ENCODE results near the gene FAM120AOS.

FAM120AOS gene

DNA sequence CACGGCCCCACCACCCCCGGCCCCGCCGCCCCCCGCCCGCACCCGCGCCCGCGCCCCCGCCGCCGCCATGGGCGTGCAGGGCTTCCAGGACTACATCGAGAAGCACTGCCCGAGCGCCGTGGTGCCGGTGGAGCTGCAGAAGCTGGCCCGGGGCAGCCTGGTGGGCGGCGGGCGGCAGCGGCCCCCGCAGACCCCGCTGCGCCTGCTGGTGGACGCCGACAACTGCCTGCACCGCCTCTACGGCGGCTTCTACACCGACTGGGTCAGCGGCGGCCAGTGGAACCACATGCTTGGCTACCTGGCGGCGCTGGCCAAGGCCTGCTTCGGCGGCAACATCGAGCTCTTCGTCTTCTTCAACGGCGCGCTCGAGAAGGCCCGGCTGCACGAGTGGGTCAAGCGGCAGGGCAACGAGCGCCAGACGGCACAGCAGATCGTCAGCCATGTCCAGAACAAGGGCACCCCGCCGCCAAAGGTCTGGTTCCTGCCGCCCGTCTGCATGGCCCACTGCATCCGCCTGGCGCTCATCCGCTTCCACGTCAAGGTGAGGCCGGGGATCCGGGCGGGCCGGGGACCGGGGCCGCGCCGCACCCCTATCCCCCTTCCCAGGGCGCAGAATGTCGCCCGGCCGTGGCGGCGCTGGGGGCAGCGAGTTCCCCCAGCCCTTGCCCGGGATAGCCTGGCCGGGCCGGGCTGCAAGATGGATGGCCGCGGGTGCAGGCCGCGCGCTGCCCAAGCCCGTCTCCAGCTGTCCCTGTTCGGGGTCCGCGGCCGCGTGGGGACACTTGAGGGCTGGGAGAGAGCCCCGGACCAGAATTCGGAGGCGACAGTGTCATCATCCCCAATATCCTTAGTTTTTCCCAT lies 1.3 kb downstream of the FAM120AOS start (continued):
- no peak for TF ChIP-seq PRDM4 (tag by site-specific recombination; IDR thresholded peaks at IDR 0.05)
- TF ChIP-seq ZFP37 (tag by site-specific recombination; IDR thresholded peaks at IDR 0.05), result 0 out of 2 replicates have a peak, but pooled peaks have one; percentile 64
- no peak for TF ChIP-seq ZNF223 (tag by site-specific recombination; IDR thresholded peaks at IDR 0.05)
- TF ChIP-seq ZNF146 (tag by site-specific recombination; IDR thresholded peaks at IDR 0.05), result no peak
- TF ChIP-seq ZNF843 (tag by site-specific recombination; IDR thresholded peaks at IDR 0.05), result no peak
- no peak for TF ChIP-seq SETDB1 (IDR thresholded peaks at IDR 0.05; ENCODE audit: insufficient read length, low read length)
- peak; percentile 66 for TF ChIP-seq ZFHX2 (tag by site-specific recombination; conservative IDR thresholded peaks at IDR 0.05)
- TF ChIP-seq ZBTB1 (tag by site-specific recombination; IDR thresholded peaks at IDR 0.05), result no peak
- TF ChIP-seq ZBTB49 (tag by site-specific recombination; IDR thresholded peaks at IDR 0.05; ENCODE audit: low read depth), result no peak
- no peak for TF ChIP-seq GLIS1 (tag by site-specific recombination; IDR thresholded peaks at IDR 0.05)
- no peak for TF ChIP-seq ZNF654 (tag by site-specific recombination; IDR thresholded peaks at IDR 0.05; ENCODE audit: low read depth)
- no peak for TF ChIP-seq ZNF48 (tag by site-specific recombination; IDR thresholded peaks at IDR 0.05)
- TF ChIP-seq ZNF366 (tag by site-specific recombination; conservative IDR thresholded peaks at IDR 0.05), result no peak
- no peak for TF ChIP-seq ZNF792 (tag by site-specific recombination; IDR thresholded peaks at IDR 0.05)
- TF ChIP-seq ZNF121 (tag by site-specific recombination; IDR thresholded peaks at IDR 0.05), result no peak
- TF ChIP-seq MZF1 (tag by site-specific recombination; IDR thresholded peaks at IDR 0.05; ENCODE audit: borderline replicate concordance), result no peak
- TF ChIP-seq SCRT2 (tag by site-specific recombination; IDR thresholded peaks at IDR 0.05), result no peak
- TF ChIP-seq ZNF175 (tag by site-specific recombination; IDR thresholded peaks at IDR 0.05), result no peak
- no peak for TF ChIP-seq ZNF521 (tag by site-specific recombination; IDR thresholded peaks at IDR 0.05)
- TF ChIP-seq WT1 (tag by site-specific recombination; IDR thresholded peaks at IDR 0.05), result no peak
- TF ChIP-seq, protein P1, sequence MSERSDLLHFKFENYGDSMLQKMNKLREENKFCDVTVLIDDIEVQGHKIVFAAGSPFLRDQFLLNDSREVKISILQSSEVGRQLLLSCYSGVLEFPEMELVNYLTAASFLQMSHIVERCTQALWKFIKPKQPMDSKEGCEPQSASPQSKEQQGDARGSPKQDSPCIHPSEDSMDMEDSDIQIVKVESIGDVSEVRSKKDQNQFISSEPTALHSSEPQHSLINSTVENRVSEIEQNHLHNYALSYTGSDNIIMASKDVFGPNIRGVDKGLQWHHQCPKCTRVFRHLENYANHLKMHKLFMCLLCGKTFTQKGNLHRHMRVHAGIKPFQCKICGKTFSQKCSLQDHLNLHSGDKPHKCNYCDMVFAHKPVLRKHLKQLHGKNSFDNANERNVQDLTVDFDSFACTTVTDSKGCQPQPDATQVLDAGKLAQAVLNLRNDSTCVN (tag by site-specific recombination; optimal IDR thresholded peaks at IDR 0.05), result peak; percentile 73
- TF ChIP-seq ZNF274 (IDR thresholded peaks at IDR 0.05; ENCODE audit: low read length), result no peak
- TF ChIP-seq ZNF274 (tag by site-specific recombination; IDR thresholded peaks at IDR 0.05; ENCODE audit: borderline replicate concordance), result no peak
- no peak for TF ChIP-seq ZNF791 (tag by site-specific recombination; IDR thresholded peaks at IDR 0.05)
- no peak for TF ChIP-seq MEIS1 (CRISPR knock-in tag; IDR thresholded peaks at IDR 0.05; ENCODE audit: borderline replicate concordance)
- no peak for TF ChIP-seq ZNF664 (tag by site-specific recombination; IDR thresholded peaks at IDR 0.05)
- no peak for TF ChIP-seq ZNF214 (tag by site-specific recombination; IDR thresholded peaks at IDR 0.05; ENCODE audit: borderline replicate concordance)
- TF ChIP-seq ZSCAN30 (tag by site-specific recombination; IDR thresholded peaks at IDR 0.05), result no peak
- TF ChIP-seq SP2 (tag by site-specific recombination; IDR thresholded peaks at IDR 0.05), result no peak
- no peak for TF ChIP-seq ZNF37A (tag by site-specific recombination; IDR thresholded peaks at IDR 0.05)
- no peak for TF ChIP-seq ZNF221 (tag by site-specific recombination; IDR thresholded peaks at IDR 0.05; ENCODE audit: borderline replicate concordance)
- TF ChIP-seq ZNF555 (tag by site-specific recombination; conservative IDR thresholded peaks at IDR 0.05), result no peak
- TF ChIP-seq ZNF514 (tag by site-specific recombination; IDR thresholded peaks at IDR 0.05), result no peak
- TF ChIP-seq CTCF (tag by site-specific recombination; IDR thresholded peaks at IDR 0.05), result peak; percentile 61
- no peak for TF ChIP-seq ZIC2 (tag by site-specific recombination; IDR thresholded peaks at IDR 0.05)

Data from HEK293 (cell line).